HEK293 (cell line): ENCODE measurements around the gene MCRIP1.

Experiments
- CTCF ChIA-PET: fragments of 350-600 bp; formaldehyde crosslinking; extraction: SDS; loops from one replicate; lab custom pipeline; 2021; ENCODE audit warnings: antibody characterized with exemption; lab: Yijun Ruan, JAX
- POLR2A ChIA-PET: fragments of 300-600 bp; formaldehyde crosslinking; extraction: SDS; loops from one replicate; lab custom pipeline; 2020; ENCODE audit warnings: antibody characterized with exemption, inconsistent platforms; lab: Yijun Ruan, JAX
- H3K27ac ChIP-seq: fragments of 200-500 bp; sonication (Bioruptor generic); 2 replicates; pipeline ENCODE4 v1.5.1; 2014; ENCODE audit warnings: low read depth, low read length, control low read depth, inconsistent platforms; ENCODE audit errors: extremely low read depth
- H3K36me3 ChIP-seq, 2 experiments: fragments of 200-500 bp in 1 of 2; sonication (Bioruptor generic) in 1 of 2; 1 replicate in 1 of 2; 2 replicates in 1 of 2; pipeline ENCODE4 v1.5.1; 2014 to 2017; ENCODE audit warnings: inconsistent platforms in 2 of 2, low read length in 2 of 2; ENCODE audit not compliant: control insufficient read depth in 2 of 2, insufficient read depth in 1 of 2
- H3K4me1 ChIP-seq: fragments of 200-500 bp; sonication (Bioruptor generic); 2 replicates; pipeline ENCODE4 v1.5.1; 2014; ENCODE audit warnings: mild to moderate bottlenecking, low read length, inconsistent platforms; ENCODE audit not compliant: control insufficient read depth, insufficient read depth
- H3K4me3 ChIP-seq: 2 replicates; pipeline ENCODE4 v1.5.1; 2011; ENCODE audit warnings: low read depth, mild to moderate bottlenecking, control low read depth, low read length, moderate library complexity
- H3K9me3 ChIP-seq: fragments of 200-500 bp; sonication (Bioruptor generic); 2 replicates; pipeline ENCODE4 v1.5.1; 2014; ENCODE audit warnings: low read depth, low read length, inconsistent platforms; ENCODE audit not compliant: control insufficient read depth, insufficient read depth
- BCL11B ChIP-seq: fragments of 450-650 bp; formaldehyde crosslinking; IDR thresholded peaks from 2 replicates; pipeline ENCODE4 v1.5.1; 2016; ENCODE audit warnings: low read depth, missing biosample characterization, missing genetic modification characterization
- FEZF1 ChIP-seq: fragments of 450-650 bp; formaldehyde crosslinking; IDR thresholded peaks from 2 replicates; pipeline ENCODE4 v1.5.1; 2016; ENCODE audit warnings: missing biosample characterization, missing genetic modification characterization
- GLIS2 ChIP-seq: fragments of 450-650 bp; formaldehyde crosslinking; IDR thresholded peaks from 2 replicates; pipeline ENCODE4 v1.5.1; 2016; ENCODE audit warnings: missing biosample characterization, missing genetic modification characterization
- HOXC10 ChIP-seq: sonication (generic); formaldehyde crosslinking; IDR thresholded peaks from 2 replicates; pipeline ENCODE4 v1.8.1; 2023; ENCODE audit warnings: mild to moderate bottlenecking, missing genetic modification reagents
- IKZF3 ChIP-seq: fragments of 450-650 bp; IDR thresholded peaks from 2 replicates; pipeline ENCODE4 v1.5.0; 2018; ENCODE audit warnings: missing biosample characterization, mild to moderate bottlenecking, missing genetic modification characterization, moderate library complexity
- INSM2 ChIP-seq: fragments of 450-650 bp; formaldehyde crosslinking; IDR thresholded peaks from 2 replicates; pipeline ENCODE4 v1.5.1; 2016; ENCODE audit warnings: missing biosample characterization, missing genetic modification characterization
- KLF16 ChIP-seq: fragments of 450-650 bp; formaldehyde crosslinking; IDR thresholded peaks from 2 replicates; pipeline ENCODE4 v1.5.1; 2017; ENCODE audit warnings: missing biosample characterization, missing genetic modification characterization
- KLF17 ChIP-seq: fragments of 450-650 bp; formaldehyde crosslinking; IDR thresholded peaks from 2 replicates; pipeline ENCODE4 v1.5.1; 2016; ENCODE audit warnings: missing biosample characterization, missing genetic modification characterization
- KLF7 ChIP-seq: fragments of 450-650 bp; formaldehyde crosslinking; IDR thresholded peaks from 2 replicates; pipeline ENCODE4 v1.5.1; 2016; ENCODE audit warnings: missing biosample characterization, missing genetic modification characterization, borderline replicate concordance
- KLF8 ChIP-seq: fragments of 450-650 bp; formaldehyde crosslinking; IDR thresholded peaks from 2 replicates; pipeline ENCODE4 v1.5.1; 2016; ENCODE audit warnings: missing biosample characterization, missing genetic modification characterization
- OVOL3 ChIP-seq: fragments of 450-650 bp; formaldehyde crosslinking; IDR thresholded peaks from 2 replicates; pipeline ENCODE4 v1.5.1; 2016; ENCODE audit warnings: missing biosample characterization, missing genetic modification characterization
- PRDM1 ChIP-seq: fragments of 450-650 bp; formaldehyde crosslinking; IDR thresholded peaks from 2 replicates; pipeline ENCODE4; 2016; ENCODE audit warnings: missing biosample characterization, missing genetic modification characterization
- SCRT1 ChIP-seq: fragments of 450-650 bp; formaldehyde crosslinking; IDR thresholded peaks from 2 replicates; pipeline ENCODE4 v1.5.1; 2016; ENCODE audit warnings: missing biosample characterization, missing genetic modification characterization, borderline replicate concordance
- SP3 ChIP-seq: fragments of 450-650 bp; formaldehyde crosslinking; IDR thresholded peaks from 2 replicates; pipeline ENCODE4 v1.5.1; 2016; ENCODE audit warnings: missing biosample characterization, missing genetic modification characterization
- ZBTB11 ChIP-seq: fragments of 450-650 bp; formaldehyde crosslinking; conservative IDR thresholded peaks from 2 replicates; pipeline ENCODE4 v1.5.1; 2016; ENCODE audit warnings: low read depth, missing biosample characterization, missing genetic modification characterization
- ZBTB20 ChIP-seq: fragments of 450-650 bp; formaldehyde crosslinking; IDR thresholded peaks from 2 replicates; pipeline ENCODE4 v1.5.1; 2016; ENCODE audit warnings: missing biosample characterization, missing genetic modification characterization
- ZBTB8A ChIP-seq: fragments of 450-650 bp; formaldehyde crosslinking; IDR thresholded peaks from 2 replicates; pipeline ENCODE4 v1.5.1; 2016; ENCODE audit warnings: missing biosample characterization, missing genetic modification characterization
- ZFHX2 ChIP-seq: fragments of 450-650 bp; formaldehyde crosslinking; conservative IDR thresholded peaks from 2 replicates; pipeline ENCODE4 v1.5.1; 2016; ENCODE audit warnings: missing biosample characterization, missing genetic modification characterization
- ZNF394 ChIP-seq: fragments of 450-650 bp; formaldehyde crosslinking; IDR thresholded peaks from 2 replicates; pipeline ENCODE4 v1.5.1; 2016; ENCODE audit warnings: missing biosample characterization, missing genetic modification characterization, mild to moderate bottlenecking, moderate library complexity, borderline replicate concordance
- ZNF433 ChIP-seq: fragments of 450-650 bp; formaldehyde crosslinking; IDR thresholded peaks from 2 replicates; pipeline ENCODE4 v1.5.1; 2016; ENCODE audit warnings: missing biosample characterization, missing genetic modification characterization, low read depth
- ZNF560 ChIP-seq: fragments of 450-650 bp; formaldehyde crosslinking; IDR thresholded peaks from 2 replicates; pipeline ENCODE4 v1.5.1; 2017; ENCODE audit warnings: missing biosample characterization, missing genetic modification characterization, borderline replicate concordance
- ZNF677 ChIP-seq: fragments of 450-650 bp; IDR thresholded peaks from 2 replicates; pipeline ENCODE4 v1.5.0; 2018; ENCODE audit warnings: missing biosample characterization, mild to moderate bottlenecking, missing genetic modification characterization, moderate library complexity
- ZNF704 ChIP-seq: fragments of 450-650 bp; formaldehyde crosslinking; IDR thresholded peaks from 2 replicates; pipeline ENCODE4 v1.5.1; 2016; ENCODE audit warnings: missing biosample characterization, missing genetic modification characterization
- ZNF76 ChIP-seq: fragments of 450-650 bp; formaldehyde crosslinking; IDR thresholded peaks from 2 replicates; pipeline ENCODE4; 2016; ENCODE audit warnings: low read depth, missing biosample characterization, missing genetic modification characterization, borderline replicate concordance

The MCRIP1 gene

GRCh38 chr17:81870981-81871386 is 37.9 kb upstream of the MCRIP1 start, which contains the start of gene ARHGDIA:
ARHGDIA (minus strand) TSS chr17:81871337; CDS start chr17:81869930, 1,407 bp downstream.
- H3K4me1 ChIP-seq = peaks cover 17% of the 10 kb centered on the region; the same call in 1 of the 2 replicates
- POLR2A ChIA-PET = interaction anchor here (1.3 to 2.7 kb wide), 4 partner anchors 10 to 187 kb away, joined by 3 to 17 read pairs (median 6); partner anchors contain the start of genes ARL16, HGS and P4HB

GRCh38 chr17:81870131-81870980 is 37.3 kb upstream of the MCRIP1 start:
- Histone ChIP-seq H3K9me3 (no peaks in the 10 kb centered on the region), H3K36me3 (peaks cover 0 to 48% of the 10 kb centered on the region in 2 experiments; a peak in 2 of 3 replicates), H3K4me1 (peaks cover 17% of the 10 kb centered on the region; the same call in 1 of the 2 replicates), H3K4me3 (peak overlapping the region; percentile 85), H3K27ac (peak overlapping the region; percentile 100)
- CTCF ChIA-PET = interaction anchor here (0.6 to 2.6 kb wide), 13 partner anchors 9 to 160 kb away, joined by 3 to 15 read pairs (median 4); partner anchors contain the start of gene PCYT2
- POLR2A ChIA-PET = interaction anchor here (1.2 to 2.7 kb wide), 10 partner anchors 9 to 187 kb away, joined by 3 to 17 read pairs (median 6); partner anchors contain the start of genes ARL16, HGS, MCRIP1 and MRPL12
- 0 out of 2 replicates have a peak, but pooled peaks have one; percentile 21 for TF ChIP-seq KLF7 (tag by site-specific recombination)
- no peak for TF ChIP-seq KLF16 (tag by site-specific recombination)
- 0 out of 2 replicates have a peak, but pooled peaks have one; percentile 38 for TF ChIP-seq IKZF3 (tag by site-specific recombination)
- TF ChIP-seq KLF8 (tag by site-specific recombination) = peak; percentile 77; the same call in 1 of the 2 replicates
- peak; percentile 2; the same call in 1 of the 2 replicates for TF ChIP-seq ZNF677 (tag by site-specific recombination)
- TF ChIP-seq SP3 (tag by site-specific recombination) = peak; percentile 74
- TF ChIP-seq ZNF560 (tag by site-specific recombination) = no peak
- no peak for TF ChIP-seq ZNF433 (tag by site-specific recombination)
- TF ChIP-seq ZBTB11 (tag by site-specific recombination) = peak; percentile 35; the same call in 1 of the 2 replicates
- TF ChIP-seq ZNF76 (tag by site-specific recombination) = peak; percentile 24; the same call in 1 of the 2 replicates
- 0 out of 2 replicates have a peak, but pooled peaks have one; percentile 9 for TF ChIP-seq INSM2 (tag by site-specific recombination)
- peak; percentile 92 for TF ChIP-seq GLIS2 (tag by site-specific recombination)
- TF ChIP-seq HOXC10 (CRISPR knock-in tag) = no peak
- peak; percentile 54; the same call in 1 of the 2 replicates for TF ChIP-seq BCL11B (tag by site-specific recombination)
- 0 out of 2 replicates have a peak, but pooled peaks have one; percentile 27 for TF ChIP-seq OVOL3 (tag by site-specific recombination)
- peak; percentile 90 for TF ChIP-seq ZBTB20
- TF ChIP-seq SCRT1 (tag by site-specific recombination) = no peak
- peak; percentile 32 for TF ChIP-seq ZFHX2 (tag by site-specific recombination)
- no peak for TF ChIP-seq ZNF704 (tag by site-specific recombination)
- 0 out of 2 replicates have a peak, but pooled peaks have one; percentile 21 for TF ChIP-seq ZBTB8A
- TF ChIP-seq PRDM1 = no peak
- peak; percentile 42; the same call in 1 of the 2 replicates for TF ChIP-seq KLF17 (tag by site-specific recombination)

More at GRCh38 chr17:81870981-81871386, 37.9 kb upstream of the MCRIP1 start, which contains the start of gene ARHGDIA:
- Histone ChIP-seq H3K36me3 (peaks cover 0 to 42% of the 10 kb centered on the region in 2 experiments; a peak in 2 of 3 replicates), H3K4me3 (peak within 1 kb of the TSS; percentile 85), H3K27ac (peak within 1 kb of the TSS; percentile 100), H3K9me3 (no peaks in the 10 kb centered on the region)
- CTCF ChIA-PET = interaction anchor here (0.6 to 2.6 kb wide), 4 partner anchors 9 to 46 kb away, joined by 3 to 15 read pairs (median 4); no protein-coding TSS in a partner anchor
- 0 out of 2 replicates have a peak, but pooled peaks have one; percentile 58 for TF ChIP-seq FEZF1 (tag by site-specific recombination)
- TF ChIP-seq ZNF394 (tag by site-specific recombination) = no peak
